GM12878 (cell line): ENCODE results near the gene NCKAP5. TPM values are rescaled to one million over a fixed set of nuclear protein-coding genes. Genes with fewer than 3 reads are reported as not detected.

Experiments
- ATAC-seq: fragments of 200-7000 bp; cut with Tn5 transposase; 3 replicates; pipeline ENCODE4 v1.9.1; 2020; ENCODE audit warnings: mild to moderate bottlenecking, moderate library complexity
- BruUV-seq: library from RNA; stranded (reverse); fragments of 400-500 nt; replicated peaks from 2 replicates; lab custom pipeline; 2021; lab: Mats Ljungman, UMichigan
- CTCF ChIA-PET: fragments of 300-600 bp; sonication (Branson Sonifier 250); formaldehyde crosslinking; extraction: SDS; loops from one replicate; lab custom pipeline; 2021; ENCODE audit warnings: inconsistent platforms; lab: Yijun Ruan, JAX
- POLR2A ChIA-PET: fragments of 350-600 bp; formaldehyde crosslinking; extraction: SDS; loops from one replicate; lab custom pipeline; 2021; ENCODE audit warnings: inconsistent platforms; lab: Charles Lee
- RAD21 ChIA-PET: fragments of 300-600 bp; sonication (Branson Sonifier 250); formaldehyde crosslinking; loops from one replicate; lab custom pipeline; 2023; ENCODE audit warnings: antibody characterized with exemption; ENCODE audit not compliant: unreplicated experiment; lab: Charles Lee
- SMC1A ChIA-PET: fragments of 300-600 bp; sonication (Branson Sonifier 250); formaldehyde crosslinking; loops from one replicate; lab custom pipeline; 2023; ENCODE audit not compliant: unreplicated experiment, uncharacterized antibody; lab: Charles Lee
- DNase-seq: peaks from one replicate; pipeline ENCODE4 v3.0.0-alpha.2; 2011; ENCODE audit warnings: low read depth, low spot score
- FAIRE-seq: peaks from 3 replicates; lab custom pipeline; 2011; peaks lifted over from hg19 to GRCh38; lab: Jason Lieb, UNC
- H2AFZ ChIP-seq: 2 replicates; pipeline ENCODE4 v1.6.0; 2011; ENCODE audit warnings: low read depth, low read length, control low read depth; ENCODE audit not compliant: control insufficient read depth
- H3K27ac ChIP-seq: 2 replicates; pipeline ENCODE4 v1.5.1; 2011; ENCODE audit warnings: control low read depth; ENCODE audit not compliant: control insufficient read depth, insufficient read depth
- H3K27me3 ChIP-seq, 2 experiments: replicated peaks in 1 of 2; 2 replicates each; pipeline versions ENCODE4 v1.6.0 to v1.6.1; 2011; ENCODE audit warnings: low read length in 1 of 2; ENCODE audit not compliant: control insufficient read depth in 2 of 2, insufficient read depth in 2 of 2
- H3K36me3 ChIP-seq, 2 experiments: 2 replicates each; pipeline ENCODE4 v1.5.1; 2011; ENCODE audit warnings: low read length in 1 of 2; ENCODE audit not compliant: control insufficient read depth in 2 of 2, insufficient read depth in 2 of 2
- H3K4me1 ChIP-seq: 2 replicates; pipeline ENCODE4 v1.6.1; 2011; ENCODE audit warnings: mild to moderate bottlenecking, low read length, moderate library complexity, mixed read lengths; ENCODE audit not compliant: control insufficient read depth, insufficient read depth
- H3K4me2 ChIP-seq: 2 replicates; pipeline ENCODE4 v1.6.0; 2011; ENCODE audit warnings: control low read depth; ENCODE audit not compliant: control insufficient read depth, insufficient read depth
- H3K4me3 ChIP-seq: fragments of 200-600 bp; sonication (generic); 2 replicates; pipeline ENCODE4 v1.5.1; 2016
- H3K79me2 ChIP-seq: 2 replicates; pipeline ENCODE4 v1.6.0; 2011; ENCODE audit warnings: low read length; ENCODE audit not compliant: control insufficient read depth, insufficient read depth
- H3K9ac ChIP-seq: 2 replicates; pipeline ENCODE4 v1.8.0; 2011; ENCODE audit warnings: low read length, control low read depth, mixed read lengths; ENCODE audit not compliant: control insufficient read depth, insufficient read depth
- H3K9me3 ChIP-seq: replicated peaks from 3 replicates; pipeline ENCODE4 v1.5.1; 2011; ENCODE audit warnings: mild to moderate bottlenecking, low read length; ENCODE audit not compliant: control insufficient read depth, insufficient read depth
- H4K20me1 ChIP-seq: 2 replicates; pipeline ENCODE4 v1.6.0; 2011; ENCODE audit not compliant: control insufficient read depth, insufficient read depth
- ATF7 ChIP-seq: fragments of 450-650 bp; IDR thresholded peaks from 2 replicates; pipeline ENCODE4 v1.6.1; 2016; ENCODE audit warnings: low read depth, mild to moderate bottlenecking
- BCL11A ChIP-seq: IDR thresholded peaks from 2 replicates; pipeline ENCODE4 v1.6.1; 2011; ENCODE audit warnings: low read depth, low read length
- CHD1 ChIP-seq: IDR thresholded peaks from 2 replicates; pipeline ENCODE4 v1.6.1; 2012; ENCODE audit warnings: low read depth, low read length, improper control_type of control experiment
- IRF3 ChIP-seq: fragments of 450-650 bp; IDR thresholded peaks from 2 replicates; pipeline ENCODE4 v1.6.1; 2014; ENCODE audit warnings: mild to moderate bottlenecking
- IRF4 ChIP-seq: IDR thresholded peaks from 2 replicates; pipeline ENCODE4 v1.6.1; 2011; ENCODE audit warnings: low read depth, low read length
- JUND ChIP-seq: IDR thresholded peaks from 2 replicates; pipeline ENCODE4 v1.6.1; 2012; ENCODE audit warnings: low read depth, mild to moderate bottlenecking, low read length, improper control_type of control experiment, moderate library complexity
- KLF5 ChIP-seq: fragments of 450-650 bp; IDR thresholded peaks from 2 replicates; pipeline ENCODE4 v1.6.1; 2014; ENCODE audit warnings: mild to moderate bottlenecking; ENCODE audit not compliant: partially characterized antibody
- PAX8 ChIP-seq: fragments of 450-650 bp; IDR thresholded peaks from 2 replicates; pipeline ENCODE4 v1.6.1; 2017; ENCODE audit warnings: mild to moderate bottlenecking, moderate library complexity
- PBX3 ChIP-seq: IDR thresholded peaks from 2 replicates; pipeline ENCODE4 v1.6.1; 2011; ENCODE audit warnings: mild to moderate bottlenecking, low read depth, low read length, moderate library complexity; ENCODE audit not compliant: insufficient replicate concordance
- RBBP5 ChIP-seq: fragments of 200-600 bp; sonication (generic); conservative IDR thresholded peaks from 2 replicates; pipeline ENCODE4 v1.6.1; 2016
- RELB ChIP-seq: fragments of 450-650 bp; IDR thresholded peaks from 2 replicates; pipeline ENCODE4 v1.6.1; 2017; ENCODE audit warnings: low read depth, mild to moderate bottlenecking, moderate library complexity
- RUNX3 ChIP-seq: IDR thresholded peaks from 2 replicates; pipeline ENCODE4 v1.6.1; 2012; ENCODE audit warnings: low read length, inconsistent platforms
- SMAD5 ChIP-seq: IDR thresholded peaks from 2 replicates; pipeline ENCODE4 v1.6.1; 2016; ENCODE audit warnings: antibody characterized with exemption, low read depth
- SRF ChIP-seq, 2 experiments: IDR thresholded peaks; 2 replicates each; pipeline ENCODE4 v1.6.1; 2011; ENCODE audit warnings: low read depth in 2 of 2, low read length in 2 of 2, mild to moderate bottlenecking in 1 of 2, moderate library complexity in 1 of 2
- SUZ12 ChIP-seq: fragments of 200-600 bp; sonication (generic); IDR thresholded peaks from one replicate; pipeline ENCODE4 v1.6.1; 2018; ENCODE audit warnings: antibody characterized with exemption, mild to moderate bottlenecking; ENCODE audit not compliant: unreplicated experiment
- TCF7 ChIP-seq: IDR thresholded peaks from 2 replicates; pipeline ENCODE4 v1.6.1; 2014; ENCODE audit warnings: antibody characterized with exemption, borderline replicate concordance
- YBX1 ChIP-seq: fragments of 450-650 bp; IDR thresholded peaks from 2 replicates; pipeline ENCODE4 v1.6.1; 2016; ENCODE audit warnings: antibody characterized with exemption
- ZZZ3 ChIP-seq: IDR thresholded peaks from 2 replicates; pipeline ENCODE4 v1.6.1; 2011; ENCODE audit warnings: low read depth; ENCODE audit not compliant: control insufficient read depth, insufficient read length
- WGBS: methylation state at CpG from one replicate; pipeline ENCODE4 v1.1.6; 2016; ENCODE audit warnings: low lambda C conversion rate; ENCODE audit not compliant: insufficient replicate concordance, insufficient coverage; ENCODE audit errors: missing lambda C conversion rate; 5-methylcytosine and 5-hydroxymethylcytosine counted together
- in situ Hi-C: fragments of 300-500 bp; cut with MboI; formaldehyde crosslinking; loops from 9 replicates; pipeline ENCODE4 v1.14.3; 2018; ENCODE audit warnings: mixed read lengths
- intact Hi-C: fragments of 100-400 bp; cut with micrococcal nuclease; formaldehyde crosslinking; loops from one replicate; pipeline ENCODE4 v1.14.2; 2022; ENCODE audit not compliant: unreplicated experiment
- polyA plus RNA-seq, 11 experiments: library from polyadenylated mRNA; depleted of rRNA in 4 of 11; unstranded in 6 of 11; stranded (reverse) in 5 of 11; fragments of >200 nt; fragmentation: Nextera tagmentation in 4 of 11; fragmentation: Illumina TruSeq in 1 of 11; extraction: Ambion mirVana in 4 of 11; extraction: Trizol in 1 of 11; gene quantifications; 1 replicate in 1 of 11; 2 replicates in 10 of 11; pipeline versions ENCODE4 v1.2.1 to v1.2.3, GENCODE V29; 2011 to 2016; ENCODE audit warnings: inconsistent platforms in 2 of 11, missing spikeins in 2 of 11, low read depth in 1 of 11
- total RNA-seq, 4 experiments: library from RNA; depleted of rRNA in 3 of 4; stranded (reverse); fragments of >200 nt in 3 of 4; fragmentation: Illumina TruSeq in 1 of 4; extraction: Trizol in 1 of 4; gene quantifications; 2 replicates each; pipeline versions ENCODE4 v1.2.1 to v1.2.3, GENCODE V29; 2013 to 2021

NCKAP5 gene
- total and polyA plus RNA-seq, 10 of the 15 experiments (the other 5 are each of a cell fraction or from before 2014, with no cell fraction given), result 0.06 to 0.44 (median 0.16) TPM

GRCh38 chr2:133229974-133230373 lies 338.3 kb downstream of the NCKAP5 start:
- intact Hi-C loops, result no loop called here
- ATAC-seq (no peak), FAIRE-seq (no peak)
- CTCF ChIA-PET, result interaction anchor here (3.6 kb wide), 1 partner anchor 330 kb away, joined by 12 read pairs; no protein-coding TSS in a partner anchor
- POLR2A ChIA-PET, result no interaction called here
- no TSS peak for BruUV-seq
- no peak for TF ChIP-seq RUNX3
- no peak for TF ChIP-seq SMAD5
- TF ChIP-seq YBX1, result no peak
- TF ChIP-seq RBBP5, result no peak
- TF ChIP-seq SRF (IDR thresholded peaks at IDR 0.05; ENCODE audit: low read depth in 2 of 2, low read length in 2 of 2), result no peak
- no peak for TF ChIP-seq ZZZ3
- TF ChIP-seq RELB, result no peak
- no peak for TF ChIP-seq IRF4
- TF ChIP-seq TCF7, result no peak
- no peak for TF ChIP-seq IRF3
- TF ChIP-seq BCL11A, result no peak
- no peak for TF ChIP-seq KLF5
- TF ChIP-seq JUND, result no peak
- TF ChIP-seq ATF7, result no peak
- no peak for TF ChIP-seq PBX3
- TF ChIP-seq SUZ12, result no peak
- TF ChIP-seq CHD1, result no peak
- TF ChIP-seq PAX8, result no peak
- TF ChIP-seq, all 136 proteins: peak for 0
- Histone ChIP-seq H3K4me2 (no peak overlapping the region), H3K27me3 (no peaks in the 10 kb centered on the region; a peak in 1 of 4 replicates), H2AFZ (no peak overlapping the region), H3K4me1 (no peaks in the 10 kb centered on the region), H3K36me3 (no peaks in the 10 kb centered on the region), H3K9ac (no peak overlapping the region), H4K20me1 (no peaks in the 10 kb centered on the region), H3K9me3 (no peaks in the 10 kb centered on the region), H3K4me3 (no peak overlapping the region), H3K79me2 (no peaks in the 10 kb centered on the region), H3K27ac (no peak overlapping the region)
- in situ Hi-C loops, result no loop called here
- WGBS, result 6% methylated on average over 1 of the region's 1 CpG
- DNase-seq, result no peak
- ChIA-PET SMC1A (no interaction called here), RAD21 (no interaction called here)
